ENCODE measurements around the gene PLA2G4D. TPM values are rescaled to one million over a fixed set of nuclear protein-coding genes. Genes with fewer than 3 reads are reported as not detected.

Gene PLA2G4D
- total RNA-seq, 1 donor = not detected

- H3K4me3 ChIP-seq (ENCODE audit: low read depth, low read length) = no peak overlapping the region
- TF ChIP-seq CTCF (IDR thresholded peaks at IDR 0.05; ENCODE audit: insufficient read depth, low read length) = no peak
- DNase-seq (ENCODE audit: low read depth) = no peak
These were observed 23.9 kb downstream of the PLA2G4D start for GRCh38 chr15:42070279-42070975.

- no peak for DNase-seq (ENCODE audit: low read depth)
- TF ChIP-seq CTCF (IDR thresholded peaks at IDR 0.05; ENCODE audit: insufficient read depth, low read length) = no peak
- no peak overlapping the region for H3K4me3 ChIP-seq (ENCODE audit: low read depth, low read length)
These were observed 24.7 kb downstream of the PLA2G4D start for GRCh38 chr15:42069496-42070278.

- H3K4me3 ChIP-seq (ENCODE audit: low read depth, low read length) = no peak overlapping the region
- DNase-seq (ENCODE audit: low read depth) = no peak
- TF ChIP-seq CTCF (IDR thresholded peaks at IDR 0.05; ENCODE audit: insufficient read depth, low read length) = no peak
These were observed 25.3 kb downstream of the PLA2G4D start for GRCh38 chr15:42069025-42069424.

- no peak for DNase-seq (ENCODE audit: low read depth)
- no peak for TF ChIP-seq CTCF (IDR thresholded peaks at IDR 0.05; ENCODE audit: insufficient read depth, low read length)
- no peak overlapping the region for H3K4me3 ChIP-seq (ENCODE audit: low read depth, low read length)
These were observed 25.8 kb downstream of the PLA2G4D start for GRCh38 chr15:42068601-42069000.

GRCh38 chr15:42066764-42067415 is 27.5 kb downstream of the PLA2G4D start:
- no peak for TF ChIP-seq CTCF (IDR thresholded peaks at IDR 0.05; ENCODE audit: insufficient read depth, low read length)
- no peak for DNase-seq (ENCODE audit: low read depth)
- no peak overlapping the region for H3K4me3 ChIP-seq (ENCODE audit: low read depth, low read length)

- no peak overlapping the region for H3K4me3 ChIP-seq (ENCODE audit: low read depth, low read length)
- TF ChIP-seq CTCF (IDR thresholded peaks at IDR 0.05; ENCODE audit: insufficient read depth, low read length) = no peak
- no peak for DNase-seq (ENCODE audit: low read depth)
These were observed 28.9 kb downstream of the PLA2G4D start for GRCh38 chr15:42065468-42065867.
